Body of pancreas (tissue), 4 donors: Measurements from ENCODE around the gene BMP6. TPM values are rescaled to one million over a fixed set of nuclear protein-coding genes. Genes with fewer than 3 reads are reported as not detected.

Source experiments
- ATAC-seq: fragments of 150-250 bp; one replicate; pipeline ENCODE4 v1.9.1; 2016
- DNase-seq, 4 donors: peaks; one replicate each; pipeline ENCODE4 v3.0.0-alpha.2; 2019
- H3K27ac ChIP-seq, 4 donors: fragments of 200-600 bp; sonication (generic); 1 replicate in 3 of 4; 2 replicates in 1 of 4; pipeline versions ENCODE4 v1.5.1 to v1.6.1; 2016 to 2019; ENCODE audit warnings: mild to moderate bottlenecking in 1 of 4, mixed read lengths in 1 of 4, moderate library complexity in 1 of 4
- H3K27me3 ChIP-seq, 2 donors: fragments of 200-600 bp; sonication (generic); one replicate each; pipeline ENCODE4 v1.6.0; 2016; ENCODE audit warnings: mild to moderate bottlenecking in 1 of 2
- H3K36me3 ChIP-seq, 2 donors: fragments of 200-600 bp; sonication (generic); replicated peaks in 1 of 2; 2 replicates each; pipeline ENCODE4 v1.5.1; 2016; ENCODE audit warnings: low read depth in 2 of 2; ENCODE audit not compliant: insufficient read depth in 1 of 2
- H3K4me1 ChIP-seq: fragments of 200-600 bp; sonication (generic); one replicate; pipeline ENCODE4 v1.6.0; 2016
- H3K4me3 ChIP-seq, 2 donors: fragments of 200-600 bp; sonication (generic); 1 replicate in 1 of 2; 2 replicates in 1 of 2; pipeline ENCODE4 v1.5.1; 2016 to 2019
- H3K9me3 ChIP-seq, 3 donors: fragments of 200-600 bp; sonication (generic); 1 replicate in 2 of 3; 2 replicates in 1 of 3; pipeline ENCODE4 v1.5.1; 2016
- CTCF ChIP-seq, 7 experiments: fragments of 450-650 bp in 4 of 7; fragments of 200-600 bp in 3 of 7; sonication (generic) in 3 of 7; IDR thresholded peaks; one replicate each; pipeline ENCODE4 v1.5.1; 2016 to 2019; ENCODE audit warnings: antibody characterized with exemption in 7 of 7
- POLR2A ChIP-seq, 3 donors: fragments of 450-650 bp; IDR thresholded peaks; one replicate each; pipeline ENCODE4 v1.6.1; 2016; ENCODE audit warnings: antibody characterized with exemption in 3 of 3, mild to moderate bottlenecking in 2 of 3
- WGBS, 2 donors: methylation state at CpG; one replicate each; pipeline ENCODE4 v1.1.5; 2017; 5-methylcytosine and 5-hydroxymethylcytosine counted together
- intact Hi-C: fragments of 100-400 bp; cut with DNase I; formaldehyde crosslinking; loops from one replicate; pipeline ENCODE4 v1.15.1; 2023
- total RNA-seq, 2 donors: library from RNA; depleted of rRNA; stranded (reverse); fragments of >200 nt; gene quantifications; one replicate each; pipeline ENCODE4 v1.1.0, GENCODE V29; 2016

Gene BMP6
- total RNA-seq, 2 donors from 2014 or later: 1.6 to 1.8 TPM

GRCh38 chr6:7770111-7770510 lies 44.2 kb downstream of the BMP6 start:
- ATAC-seq: no peak
- H3K27ac ChIP-seq: no peak overlapping the region
- H3K4me3 ChIP-seq: no peak overlapping the region
- intact Hi-C loops: no loop called here
- no peak for DNase-seq
- 79 to 88% methylated on average over 4 of the region's 4 CpGs for WGBS, 2 donors
- TF ChIP-seq POLR2A (IDR thresholded peaks at IDR 0.05) (no peak), CTCF (IDR thresholded peaks at IDR 0.05) (no peak)
- H3K4me1 ChIP-seq: no peaks in the 10 kb centered on the region
- no peaks in the 10 kb centered on the region for H3K9me3 ChIP-seq
- no peaks in the 10 kb centered on the region for H3K27me3 ChIP-seq
- H3K36me3 ChIP-seq: no peaks in the 10 kb centered on the region

- WGBS, 2 donors: 77 to 78% methylated on average over 3 of the region's 3 CpGs
- TF ChIP-seq CTCF (IDR thresholded peaks at IDR 0.05) (no peak), POLR2A (IDR thresholded peaks at IDR 0.05) (no peak)
- Histone ChIP-seq H3K27ac (no peak overlapping the region), H3K9me3 (no peaks in the 10 kb centered on the region), H3K4me3 (no peak overlapping the region), H3K4me1 (no peaks in the 10 kb centered on the region), H3K36me3 (no peaks in the 10 kb centered on the region), H3K27me3 (no peaks in the 10 kb centered on the region)
- ATAC-seq (no peak), DNase-seq (no peak)
- intact Hi-C loops: no loop called here
Measured at GRCh38 chr6:7770601-7771000, 44.7 kb downstream of the BMP6 start.

- 78 to 82% methylated on average over 3 of the region's 3 CpGs for WGBS, 2 donors
- intact Hi-C loops: no loop called here
- no peaks in the 10 kb centered on the region for H3K4me1 ChIP-seq
Measured at GRCh38 chr6:7773322-7773721, 47.4 kb downstream of the BMP6 start.

GRCh38 chr6:7773914-7774313 lies 48.0 kb downstream of the BMP6 start:
- no peak for ATAC-seq
- DNase-seq: no peak
- WGBS, 2 donors: 68 to 72% methylated on average over 8 to 9 of the region's 9 CpGs

More at GRCh38 chr6:7773322-7773721, 47.4 kb downstream of the BMP6 start:
- Histone ChIP-seq H3K9me3 (no peaks in the 10 kb centered on the region), H3K36me3 (no peaks in the 10 kb centered on the region), H3K27me3 (no peaks in the 10 kb centered on the region), H3K27ac (no peak overlapping the region), H3K4me3 (no peak overlapping the region)
- DNase-seq (no peak), ATAC-seq (no peak)
- TF ChIP-seq CTCF (IDR thresholded peaks at IDR 0.05): no peak
- no peak for TF ChIP-seq POLR2A (IDR thresholded peaks at IDR 0.05)

More at GRCh38 chr6:7773914-7774313, 48.0 kb downstream of the BMP6 start:
- no peak for TF ChIP-seq POLR2A (IDR thresholded peaks at IDR 0.05)
- no peak for TF ChIP-seq CTCF (IDR thresholded peaks at IDR 0.05)
- Histone ChIP-seq H3K9me3 (no peaks in the 10 kb centered on the region), H3K4me1 (no peaks in the 10 kb centered on the region), H3K27me3 (no peaks in the 10 kb centered on the region), H3K36me3 (no peaks in the 10 kb centered on the region), H3K4me3 (no peak overlapping the region), H3K27ac (no peak overlapping the region)
- intact Hi-C loops: no loop called here
